HG03135 (cell line): Measurements from ENCODE around the gene NMNAT3.

Source experiments
- ATAC-seq: cut with Tn5 transposase; IDR thresholded peaks from one replicate; pipeline ENCODE4 v1.9.1; 2021; ENCODE audit warnings: mild to moderate bottlenecking, moderate library complexity; ENCODE audit not compliant: unreplicated experiment

Gene NMNAT3

GRCh38 chr3:139677388-139678155, at the start of gene NMNAT3:
TSS of gene NMNAT3 (minus strand) at chr3:139677972. CDS start at chr3:139627724, 50,248 bp downstream.
- ATAC-seq, result peak; percentile 99

- no peak for ATAC-seq
Measured at GRCh38 chr3:139721370-139721769, 43.6 kb upstream of the NMNAT3 start.

- no peak for ATAC-seq
Measured at GRCh38 chr3:139718415-139718814, 40.6 kb upstream of the NMNAT3 start.

GRCh38 chr3:139716908-139717485, 39.2 kb upstream of the NMNAT3 start:
- ATAC-seq, result no peak

- no peak for ATAC-seq
Measured at GRCh38 chr3:139715743-139716360, 38.1 kb upstream of the NMNAT3 start.

- no peak for ATAC-seq
Measured at GRCh38 chr3:139715166-139715565, 37.4 kb upstream of the NMNAT3 start.

- ATAC-seq, result no peak
Measured at GRCh38 chr3:139710212-139710611, 32.4 kb upstream of the NMNAT3 start.

- ATAC-seq, result no peak
Measured at GRCh38 chr3:139705631-139706030, 27.9 kb upstream of the NMNAT3 start.

GRCh38 chr3:139696314-139696604, 18.5 kb upstream of the NMNAT3 start:
- ATAC-seq, result no peak

GRCh38 chr3:139695426-139696313, 17.9 kb upstream of the NMNAT3 start:
- ATAC-seq, result no peak

GRCh38 chr3:139695007-139695406, 17.2 kb upstream of the NMNAT3 start:
- no peak for ATAC-seq

- no peak for ATAC-seq
Measured at GRCh38 chr3:139694542-139694941, 16.8 kb upstream of the NMNAT3 start.

GRCh38 chr3:139691619-139692018, 13.8 kb upstream of the NMNAT3 start:
- no peak for ATAC-seq

GRCh38 chr3:139689708-139690228, 12.0 kb upstream of the NMNAT3 start:
- no peak for ATAC-seq

GRCh38 chr3:139689122-139689521, 11.3 kb upstream of the NMNAT3 start:
- no peak for ATAC-seq

- ATAC-seq, result no peak
Measured at GRCh38 chr3:139687431-139687830, 9.7 kb upstream of the NMNAT3 start.

GRCh38 chr3:139686624-139687023, 8.9 kb upstream of the NMNAT3 start:
- no peak for ATAC-seq

GRCh38 chr3:139686206-139686605, 8.4 kb upstream of the NMNAT3 start:
- ATAC-seq, result no peak

GRCh38 chr3:139679220-139679775, 1.5 kb upstream of the NMNAT3 start:
- ATAC-seq, result no peak

- no peak for ATAC-seq
Measured at GRCh38 chr3:139676632-139677387, 962 bp downstream of the NMNAT3 start.
